HepG2 (cell line): ENCODE results near the gene BLOC1S4. TPM values are rescaled to one million over a fixed set of nuclear protein-coding genes. Genes with fewer than 3 reads are reported as not detected.

ENCODE experiments used
- HNF1A ChIP-seq, 2 experiments: sonication (generic) in 1 of 2; formaldehyde crosslinking in 1 of 2; IDR thresholded peaks; 2 replicates each; pipeline versions ENCODE4 v1.4.0 to v1.6.1; 2016 to 2020; ENCODE audit warnings: borderline replicate concordance in 1 of 2, low read depth in 1 of 2, mild to moderate bottlenecking in 1 of 2, missing genetic modification reagents in 1 of 2
- KDM5B ChIP-seq: sonication (generic); formaldehyde crosslinking; IDR thresholded peaks from 2 replicates; pipeline ENCODE4 v1.4.0; 2020; ENCODE audit warnings: missing genetic modification reagents, mild to moderate bottlenecking, borderline replicate concordance
- MIER3 ChIP-seq: IDR thresholded peaks from 2 replicates; pipeline ENCODE4 v1.6.1; 2016; ENCODE audit warnings: missing compliant biosample characterization, borderline replicate concordance
- PATZ1 ChIP-seq: sonication (generic); formaldehyde crosslinking; IDR thresholded peaks from 2 replicates; pipeline ENCODE4 v1.4.0; 2020; ENCODE audit warnings: missing genetic modification reagents
- PHF8 ChIP-seq: sonication (generic); formaldehyde crosslinking; IDR thresholded peaks from 2 replicates; pipeline ENCODE4 v1.5.0; 2020; ENCODE audit warnings: missing genetic modification reagents
- PLSCR1 ChIP-seq: sonication (generic); formaldehyde crosslinking; IDR thresholded peaks from 2 replicates; pipeline ENCODE4 v1.5.0; 2020; ENCODE audit warnings: missing genetic modification reagents, mild to moderate bottlenecking, borderline replicate concordance
- POGK ChIP-seq: sonication (generic); formaldehyde crosslinking; conservative IDR thresholded peaks from 2 replicates; pipeline ENCODE4 v1.8.0; 2022; ENCODE audit warnings: mild to moderate bottlenecking, moderate library complexity, missing genetic modification reagents
- YEATS2 ChIP-seq: sonication (generic); formaldehyde crosslinking; IDR thresholded peaks from 2 replicates; pipeline ENCODE4 v1.4.0; 2020; ENCODE audit warnings: missing genetic modification reagents, borderline replicate concordance
- ZMAT3 ChIP-seq: sonication (generic); formaldehyde crosslinking; conservative IDR thresholded peaks from 2 replicates; pipeline ENCODE4 v1.7.0; 2021; ENCODE audit warnings: missing genetic modification reagents
- ZNF574 ChIP-seq: sonication (generic); formaldehyde crosslinking; IDR thresholded peaks from 2 replicates; pipeline ENCODE4 v1.4.0; 2020; ENCODE audit warnings: missing genetic modification reagents
- polyA plus RNA-seq, 8 experiments: library from polyadenylated mRNA; depleted of rRNA in 3 of 8; stranded (reverse) in 7 of 8; unstranded in 1 of 8; fragments of >200 nt; fragmentation: Illumina TruSeq in 4 of 8; extraction: Trizol in 4 of 8; gene quantifications; 2 replicates each; pipeline versions ENCODE4 v1.2.1 to v1.2.3, GENCODE V29; 2011 to 2016; ENCODE audit warnings: low read depth in 4 of 8, missing spikeins in 1 of 8, mixed read lengths in 1 of 8; ENCODE audit not compliant: insufficient read depth in 1 of 8
- total RNA-seq, 5 experiments: library from RNA; depleted of rRNA; stranded (reverse); fragments of >200 nt; fragmentation: Illumina TruSeq; extraction: Trizol; gene quantifications; 2 replicates each; pipeline ENCODE4 v1.2.3, GENCODE V29; 2016; ENCODE audit warnings: low read depth in 1 of 5

Gene BLOC1S4
- total and polyA plus RNA-seq, 2 of the 13 experiments (the other 11 are each of a cell fraction or from before 2014, with no cell fraction given): 15.5 to 20.9 TPM

- TF ChIP-seq ZNF574 (CRISPR knock-in tag): peak; percentile 77
- peak; percentile 70; the same call in 1 of the 2 replicates for TF ChIP-seq MIER3
- peak; percentile 50; the same call in 1 of the 2 replicates for TF ChIP-seq ZMAT3 (CRISPR knock-in tag)
- peak; percentile 47; the same call in 1 of the 2 replicates for TF ChIP-seq PATZ1 (CRISPR knock-in tag)
- TF ChIP-seq PHF8 (CRISPR knock-in tag): peak; percentile 88
- peak; percentile 91 for TF ChIP-seq KDM5B (CRISPR knock-in tag)
- peak; percentile 85; the same call in 1 of the 2 replicates for TF ChIP-seq YEATS2 (CRISPR knock-in tag)
- no peak for TF ChIP-seq PLSCR1
- TF ChIP-seq HNF1A (IDR thresholded peaks at IDR 0.05; ENCODE audit: low read depth): no peak
- peak; percentile 52 for TF ChIP-seq HNF1A (CRISPR knock-in tag; IDR thresholded peaks at IDR 0.05; ENCODE audit: borderline replicate concordance)
- TF ChIP-seq POGK (CRISPR knock-in tag): peak; percentile 84
Observed at GRCh38 chr4:6716018-6716911, at the start of gene BLOC1S4 (continued).
